Prostate gland (tissue), 2 donors: ENCODE measurements around the gene CCDC172. TPM values are rescaled to one million over a fixed set of nuclear protein-coding genes. Genes with fewer than 3 reads are reported as not detected.

Source experiments
- DNase-seq: peaks from one replicate; pipeline ENCODE4 v3.0.0-alpha.2; 2019; ENCODE audit warnings: low spot score
- H3K27ac ChIP-seq, 2 donors: fragments of 200-600 bp; sonication (generic); 2 replicates each; pipeline ENCODE4 v1.5.1; 2017 to 2019
- H3K27me3 ChIP-seq: fragments of 200-600 bp; sonication (generic); replicated peaks from 2 replicates; pipeline ENCODE4 v1.5.1; 2019; ENCODE audit not compliant: insufficient read depth
- H3K36me3 ChIP-seq, 2 donors: fragments of 200-600 bp; sonication (generic); 1 replicate in 1 of 2; 2 replicates in 1 of 2; pipeline versions ENCODE4 v1.5.1 to v1.8.1; 2017 to 2019
- H3K4me1 ChIP-seq: fragments of 200-600 bp; sonication (generic); replicated peaks from 2 replicates; pipeline ENCODE4 v1.5.1; 2019
- H3K4me3 ChIP-seq, 2 donors: fragments of 200-600 bp; sonication (generic); 2 replicates each; pipeline ENCODE4 v1.5.1; 2017 to 2019
- H3K9me3 ChIP-seq: fragments of 200-600 bp; sonication (generic); 2 replicates; pipeline ENCODE4 v1.5.1; 2017
- CTCF ChIP-seq, 4 experiments: fragments of 200-600 bp in 2 of 4; fragments of 450-650 bp in 2 of 4; sonication (generic) in 2 of 4; IDR thresholded peaks; 1 replicate in 3 of 4; 2 replicates in 1 of 4; pipeline ENCODE4 v1.5.1; 2016 to 2019; ENCODE audit warnings: antibody characterized with exemption in 4 of 4, mild to moderate bottlenecking in 2 of 4, moderate library complexity in 2 of 4
- POLR2A ChIP-seq: fragments of 450-650 bp; IDR thresholded peaks from one replicate; pipeline ENCODE4 v1.6.1; 2016; ENCODE audit warnings: antibody characterized with exemption, mild to moderate bottlenecking
- POLR2AphosphoS5 ChIP-seq: sonication (generic); formaldehyde crosslinking; IDR thresholded peaks from one replicate; pipeline ENCODE4 v1.6.1; 2017; ENCODE audit warnings: antibody characterized with exemption
- WGBS: methylation state at CpG from one replicate; pipeline ENCODE4 v1.1.5; 2018; 5-methylcytosine and 5-hydroxymethylcytosine counted together
- intact Hi-C: fragments of 100-400 bp; cut with DNase I; formaldehyde crosslinking; loops from one replicate; pipeline ENCODE4 v1.14.2; 2022
- total RNA-seq, 2 donors: library from RNA; depleted of rRNA; stranded (reverse); fragments of >200 nt; gene quantifications; one replicate each; pipeline ENCODE4 v1.1.0, GENCODE V29; 2016

CCDC172 gene
- total RNA-seq, 2 donors from 2014 or later: 47.1 TPM; not detected in 1

- TF ChIP-seq POLR2AphosphoS5: no peak
- no peak for TF ChIP-seq POLR2A
- TF ChIP-seq CTCF (IDR thresholded peaks at IDR 0.05): no peak
- intact Hi-C loops: no loop called here
- H3K9me3 ChIP-seq: no peaks in the 10 kb centered on the region
- WGBS: 56% methylated on average over 17 of the region's 17 CpGs
- H3K4me3 ChIP-seq: no peak overlapping the region
- no peaks in the 10 kb centered on the region for H3K4me1 ChIP-seq
- DNase-seq: no peak
- peaks cover 2% of the 10 kb centered on the region for H3K27me3 ChIP-seq
- H3K36me3 ChIP-seq: no peaks in the 10 kb centered on the region
- no peak overlapping the region for H3K27ac ChIP-seq
Observed at GRCh38 chr10:116324951-116325635, 845 bp downstream of the CCDC172 start.

GRCh38 chr10:116325987-116326386, 1.7 kb downstream of the CCDC172 start:
- no peak for DNase-seq
- no peak for TF ChIP-seq POLR2AphosphoS5
- no peak for TF ChIP-seq POLR2A
- TF ChIP-seq CTCF (IDR thresholded peaks at IDR 0.05): no peak
- H3K4me3 ChIP-seq: no peak overlapping the region
- H3K9me3 ChIP-seq: no peaks in the 10 kb centered on the region
- intact Hi-C loops: no loop called here
- H3K36me3 ChIP-seq: no peaks in the 10 kb centered on the region
- H3K27me3 ChIP-seq: peaks cover 2% of the 10 kb centered on the region
- 73% methylated on average over 2 of the region's 2 CpGs for WGBS
- no peak overlapping the region for H3K27ac ChIP-seq
- H3K4me1 ChIP-seq: no peaks in the 10 kb centered on the region

- H3K36me3 ChIP-seq: no peaks in the 10 kb centered on the region
- 95% methylated on average over 1 of the region's 1 CpG for WGBS
- no peak for DNase-seq
- no peaks in the 10 kb centered on the region for H3K4me1 ChIP-seq
- no peaks in the 10 kb centered on the region for H3K9me3 ChIP-seq
- H3K27ac ChIP-seq: no peak overlapping the region
- intact Hi-C loops: no loop called here
- TF ChIP-seq CTCF (IDR thresholded peaks at IDR 0.05) (no peak), POLR2AphosphoS5 (no peak), POLR2A (no peak)
- peaks cover 2% of the 10 kb centered on the region for H3K27me3 ChIP-seq
- no peak overlapping the region for H3K4me3 ChIP-seq
Observed at GRCh38 chr10:116329153-116329552, 4.9 kb downstream of the CCDC172 start.

- DNase-seq: no peak
- Histone ChIP-seq H3K27me3 (no peaks in the 10 kb centered on the region), H3K4me3 (no peak overlapping the region), H3K36me3 (no peaks in the 10 kb centered on the region), H3K27ac (no peak overlapping the region), H3K4me1 (no peaks in the 10 kb centered on the region), H3K9me3 (no peaks in the 10 kb centered on the region)
- WGBS: 70% methylated on average over 2 of the region's 2 CpGs
- intact Hi-C loops: no loop called here
- TF ChIP-seq POLR2AphosphoS5 (no peak), POLR2A (no peak), CTCF (IDR thresholded peaks at IDR 0.05) (no peak)
Observed at GRCh38 chr10:116331815-116332214, 7.6 kb downstream of the CCDC172 start.

- Histone ChIP-seq H3K4me3 (no peak overlapping the region), H3K4me1 (no peaks in the 10 kb centered on the region), H3K27me3 (no peaks in the 10 kb centered on the region), H3K36me3 (no peaks in the 10 kb centered on the region), H3K27ac (no peak overlapping the region), H3K9me3 (no peaks in the 10 kb centered on the region)
- TF ChIP-seq POLR2AphosphoS5: no peak
- TF ChIP-seq CTCF (IDR thresholded peaks at IDR 0.05): no peak
- no peak for DNase-seq
- 76% methylated on average over 2 of the region's 2 CpGs for WGBS
- intact Hi-C loops: no loop called here
Observed at GRCh38 chr10:116336866-116337265, 12.6 kb downstream of the CCDC172 start.
